Loucy (cell line): ENCODE measurements around the gene EEA1.

Source experiments
- EZH2phosphoT487 ChIP-seq: fragments of 200-600 bp; IDR thresholded peaks from 2 replicates; pipeline ENCODE4 v1.6.1; 2018; ENCODE audit warnings: antibody characterized with exemption, mild to moderate bottlenecking, moderate library complexity, borderline replicate concordance
- TF ChIP-seq, protein P1 (sequence below): fragments of 200-600 bp; sonication (generic); conservative IDR thresholded peaks from 2 replicates; pipeline ENCODE4 v1.5.1; 2014; ENCODE audit warnings: mild to moderate bottlenecking, antibody characterized with exemption, low read length

DNA sequence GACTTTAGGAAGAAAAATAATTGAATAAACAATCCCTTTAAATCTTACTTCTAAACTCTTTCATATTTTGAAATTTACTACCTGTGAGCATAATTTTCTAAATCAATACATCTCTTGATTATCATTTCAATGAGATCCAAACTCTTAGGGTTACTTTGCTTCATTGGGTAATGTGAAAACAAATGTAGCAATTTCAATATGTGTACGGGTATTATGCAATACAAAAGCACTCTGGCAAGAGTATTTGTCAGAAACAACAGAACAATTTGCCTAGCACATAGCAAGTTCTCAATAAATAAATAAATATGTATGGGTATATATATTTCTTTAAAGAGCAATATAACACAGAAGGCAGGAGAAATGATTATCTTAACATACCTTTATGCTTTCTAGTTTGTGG is 149.2 kb downstream of the EEA1 start:
- TF ChIP-seq, protein P1, sequence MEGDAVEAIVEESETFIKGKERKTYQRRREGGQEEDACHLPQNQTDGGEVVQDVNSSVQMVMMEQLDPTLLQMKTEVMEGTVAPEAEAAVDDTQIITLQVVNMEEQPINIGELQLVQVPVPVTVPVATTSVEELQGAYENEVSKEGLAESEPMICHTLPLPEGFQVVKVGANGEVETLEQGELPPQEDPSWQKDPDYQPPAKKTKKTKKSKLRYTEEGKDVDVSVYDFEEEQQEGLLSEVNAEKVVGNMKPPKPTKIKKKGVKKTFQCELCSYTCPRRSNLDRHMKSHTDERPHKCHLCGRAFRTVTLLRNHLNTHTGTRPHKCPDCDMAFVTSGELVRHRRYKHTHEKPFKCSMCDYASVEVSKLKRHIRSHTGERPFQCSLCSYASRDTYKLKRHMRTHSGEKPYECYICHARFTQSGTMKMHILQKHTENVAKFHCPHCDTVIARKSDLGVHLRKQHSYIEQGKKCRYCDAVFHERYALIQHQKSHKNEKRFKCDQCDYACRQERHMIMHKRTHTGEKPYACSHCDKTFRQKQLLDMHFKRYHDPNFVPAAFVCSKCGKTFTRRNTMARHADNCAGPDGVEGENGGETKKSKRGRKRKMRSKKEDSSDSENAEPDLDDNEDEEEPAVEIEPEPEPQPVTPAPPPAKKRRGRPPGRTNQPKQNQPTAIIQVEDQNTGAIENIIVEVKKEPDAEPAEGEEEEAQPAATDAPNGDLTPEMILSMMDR = no peak
- no peak for TF ChIP-seq EZH2phosphoT487
